ENCODE results near the gene LRP6. TPM values are rescaled to one million over a fixed set of nuclear protein-coding genes. Genes with fewer than 3 reads are reported as not detected.

LRP6 gene
- total and polyA plus RNA-seq, 2 of the 13 experiments (the other 11 are each of a cell fraction or from before 2014, with no cell fraction given): 33.8 to 42.0 TPM

GRCh38 chr12:12095021-12095420 lies 171.8 kb downstream of the LRP6 start (continued):
- no peak for TF ChIP-seq ARID4A (CRISPR knock-in tag; IDR thresholded peaks at IDR 0.05; ENCODE audit: borderline replicate concordance)
- peak; percentile 83 for TF ChIP-seq ETV5 (CRISPR knock-in tag; IDR thresholded peaks at IDR 0.05; ENCODE audit: borderline replicate concordance)
- TF ChIP-seq TEAD3 (CRISPR knock-in tag; optimal IDR thresholded peaks at IDR 0.05; ENCODE audit: borderline replicate concordance): peak; percentile 81
- no peak for TF ChIP-seq ZC3H4 (CRISPR knock-in tag; IDR thresholded peaks at IDR 0.05; ENCODE audit: borderline replicate concordance)
- no peak for TF ChIP-seq JUN (CRISPR knock-in tag; IDR thresholded peaks at IDR 0.05)
- TF ChIP-seq REST (IDR thresholded peaks at IDR 0.05; ENCODE audit: borderline replicate concordance in 1 of 2, low read depth in 1 of 2, low read length in 2 of 2): no peak
- TF ChIP-seq REXO4 (CRISPR knock-in tag; IDR thresholded peaks at IDR 0.05; ENCODE audit: borderline replicate concordance): no peak
- TF ChIP-seq ZNF430 (CRISPR knock-in tag; IDR thresholded peaks at IDR 0.05): no peak
- TF ChIP-seq BCL6 (CRISPR knock-in tag; IDR thresholded peaks at IDR 0.05): peak; percentile 44; the same call in 1 of the 2 replicates
- TF ChIP-seq BRCA1 (CRISPR knock-in tag; IDR thresholded peaks at IDR 0.05): no peak
- TF ChIP-seq ZBTB2 (CRISPR knock-in tag; IDR thresholded peaks at IDR 0.05; ENCODE audit: low read depth): no peak
- TF ChIP-seq ZNF513 (CRISPR knock-in tag; conservative IDR thresholded peaks at IDR 0.05): no peak

Data from HepG2 (cell line).